ENCODE data around the gene TCF19.

TCF19 gene

DNA sequence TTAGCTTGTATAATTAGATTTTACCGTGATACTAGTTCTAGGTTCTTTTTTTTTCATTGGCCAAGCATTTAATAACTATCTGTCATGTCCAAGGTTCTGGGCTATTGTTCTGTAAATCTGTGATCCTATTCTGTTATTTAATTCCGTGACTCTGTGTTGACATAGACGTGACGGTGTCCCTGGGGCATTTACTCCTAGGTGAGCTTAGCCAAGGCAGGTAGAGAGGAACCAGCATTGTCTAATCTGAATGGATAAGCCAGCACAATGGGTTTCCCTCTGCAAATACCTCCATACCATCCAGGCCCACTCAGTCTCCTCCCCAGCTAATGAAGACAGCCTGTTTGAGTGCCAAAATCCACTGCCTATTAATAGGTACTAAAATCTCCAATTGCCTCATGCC lies 29.3 kb upstream of the TCF19 start:
- no peak for DNase-seq

DNA sequence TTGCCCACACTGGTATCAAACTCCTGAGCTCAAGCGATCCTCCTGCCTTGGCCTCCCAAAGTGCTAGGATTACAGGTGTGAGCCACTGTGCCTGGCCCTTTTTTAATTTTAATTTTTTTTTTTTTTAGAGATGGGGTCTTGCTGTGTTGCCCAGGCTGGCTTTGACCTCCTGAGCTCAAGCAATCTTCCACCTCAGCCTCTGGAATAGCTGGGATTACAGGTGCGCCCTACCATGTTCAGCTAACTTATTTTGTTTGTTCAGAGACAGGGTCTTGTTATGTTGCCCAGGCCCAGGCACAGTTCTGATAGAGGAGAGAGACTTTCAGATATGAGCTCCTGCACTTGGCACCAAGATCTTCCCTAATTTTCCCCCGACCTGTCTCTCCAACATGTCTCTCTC lies 27.6 kb upstream of the TCF19 start:
- no peak for DNase-seq

GRCh38 chr6:31131595-31131994 lies 26.8 kb upstream of the TCF19 start:
- DNase-seq = no peak

- DNase-seq = no peak
Measured at GRCh38 chr6:31132806-31133205, 25.6 kb upstream of the TCF19 start.

- DNase-seq = no peak
Measured at GRCh38 chr6:31135710-31136109, 22.7 kb upstream of the TCF19 start.

DNA sequence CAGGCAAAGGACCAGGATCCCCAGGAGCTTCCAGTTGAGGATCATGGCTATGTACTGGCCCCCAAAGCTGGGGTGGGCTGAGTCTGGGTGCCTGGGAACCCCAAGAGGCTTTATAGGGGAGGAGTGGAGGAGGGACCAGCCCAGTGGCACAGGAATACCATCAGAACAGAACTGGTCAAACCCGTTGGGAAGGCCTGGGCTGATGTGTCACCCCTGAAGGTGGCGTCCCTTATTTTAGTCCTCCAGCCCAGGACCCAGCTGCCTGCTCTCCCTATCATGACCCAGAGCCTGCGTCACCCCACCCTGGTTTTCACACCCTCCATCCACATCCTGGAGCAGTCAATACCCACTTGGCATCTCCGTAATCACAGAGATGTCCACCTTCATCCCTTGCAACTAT lies 19.4 kb upstream of the TCF19 start, which contains the start of gene PSORS1C2:
TSS of gene PSORS1C2 (minus strand) at position 85 of the 400 bp plus-strand sequence. CDS start at position 45, 40 bp downstream.
- no peak for DNase-seq

DNA sequence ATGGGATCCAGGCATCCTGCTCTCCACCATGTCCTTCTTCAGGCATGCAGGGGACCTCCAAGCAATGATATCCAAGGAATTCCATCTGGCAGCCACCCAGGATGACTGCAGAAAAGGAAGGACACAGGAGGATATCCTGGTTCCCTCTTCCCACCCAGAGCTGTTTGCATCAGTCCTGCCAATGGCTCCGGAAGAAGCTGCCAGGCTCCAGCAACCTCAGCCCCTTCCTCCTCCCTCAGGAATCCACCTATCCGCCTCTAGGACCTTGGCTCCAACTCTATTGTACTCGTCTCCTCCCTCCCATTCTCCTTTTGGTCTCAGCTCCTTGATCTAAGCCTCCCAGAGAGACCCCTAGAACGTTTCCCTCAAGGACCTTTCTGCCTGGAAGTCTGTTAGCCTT lies 18.8 kb upstream of the TCF19 start:
- no peak for DNase-seq

- DNase-seq = no peak
Measured at GRCh38 chr6:31140643-31141042, 17.7 kb upstream of the TCF19 start.

DNA sequence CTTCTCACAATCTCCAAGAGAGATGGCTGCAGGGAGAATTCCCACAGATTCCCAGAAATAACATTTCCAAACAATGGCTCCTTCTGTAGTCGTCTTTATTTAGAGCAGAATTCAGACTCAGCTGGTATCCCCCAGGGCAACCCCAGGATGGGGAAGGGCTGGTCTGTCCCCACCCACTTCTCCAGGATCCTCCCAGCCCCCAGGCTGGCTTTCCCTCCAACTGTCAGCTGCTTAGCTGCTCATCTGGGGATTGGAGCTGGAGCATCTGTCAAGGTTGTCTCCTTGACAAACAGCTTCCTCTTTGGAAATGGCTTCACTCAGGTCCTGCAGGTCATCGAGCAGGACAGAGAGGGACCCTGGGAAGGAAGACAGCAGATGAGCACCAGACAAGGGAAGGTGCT lies 16.0 kb upstream of the TCF19 start:
- DNase-seq = peak; percentile 54

GRCh38 chr6:31143148-31143547 lies 15.2 kb upstream of the TCF19 start:
- DNase-seq = peak; percentile 79

DNA sequence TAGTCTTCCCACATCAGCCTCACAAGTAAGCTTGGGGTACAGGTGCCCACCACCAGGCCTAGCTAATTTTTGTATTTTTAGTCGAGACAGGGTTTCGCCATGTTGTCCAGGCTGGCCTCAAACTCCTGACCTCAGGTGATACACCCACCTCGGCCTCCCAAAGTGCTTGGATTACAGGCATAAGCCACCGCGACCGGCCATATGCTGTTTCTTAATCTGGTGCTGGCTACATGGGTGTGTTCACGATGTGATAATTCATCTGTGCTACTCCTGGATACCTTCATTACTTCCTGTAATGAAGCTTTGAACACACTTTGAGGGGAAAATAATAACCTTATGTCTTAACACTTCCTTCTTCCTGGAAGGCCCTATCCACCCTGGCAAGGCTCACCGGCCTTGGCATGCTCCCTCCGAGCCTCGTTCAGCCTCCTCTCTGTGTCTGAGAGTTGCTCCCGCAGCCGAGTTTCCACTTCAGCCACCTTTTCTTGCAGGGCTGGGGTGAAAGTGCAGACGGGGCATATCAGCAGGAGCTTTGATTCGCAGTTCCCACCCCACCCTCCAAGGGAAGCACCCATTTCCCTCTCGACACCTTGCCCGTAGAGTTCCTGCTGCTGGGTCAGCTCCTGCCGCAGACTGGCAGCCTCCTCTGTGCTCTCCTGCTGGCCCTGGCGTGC lies 14.0 kb upstream of the TCF19 start:
- DNase-seq = no peak

DNA sequence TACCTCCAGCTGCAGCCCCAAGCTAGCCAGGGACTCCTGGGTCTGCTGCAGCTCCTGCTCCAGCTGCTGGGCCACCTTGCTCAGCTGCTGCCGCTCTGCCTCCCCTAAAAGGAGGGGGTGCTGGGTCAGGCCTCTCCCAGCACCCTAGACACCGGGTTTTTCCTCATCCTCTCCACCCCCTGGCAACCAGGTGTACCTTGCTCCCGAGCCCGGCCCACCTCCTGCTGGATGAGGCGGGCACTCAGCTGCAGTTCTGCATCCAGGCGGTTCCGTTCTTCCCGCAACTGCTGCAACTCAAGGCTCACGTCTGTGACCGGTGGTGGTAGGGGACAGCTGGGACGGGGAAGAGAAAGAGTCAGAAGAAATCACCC lies 13.4 kb upstream of the TCF19 start:
- DNase-seq = no peak

GRCh38 chr6:31145386-31145785 lies 13.0 kb upstream of the TCF19 start:
- DNase-seq = no peak

DNA sequence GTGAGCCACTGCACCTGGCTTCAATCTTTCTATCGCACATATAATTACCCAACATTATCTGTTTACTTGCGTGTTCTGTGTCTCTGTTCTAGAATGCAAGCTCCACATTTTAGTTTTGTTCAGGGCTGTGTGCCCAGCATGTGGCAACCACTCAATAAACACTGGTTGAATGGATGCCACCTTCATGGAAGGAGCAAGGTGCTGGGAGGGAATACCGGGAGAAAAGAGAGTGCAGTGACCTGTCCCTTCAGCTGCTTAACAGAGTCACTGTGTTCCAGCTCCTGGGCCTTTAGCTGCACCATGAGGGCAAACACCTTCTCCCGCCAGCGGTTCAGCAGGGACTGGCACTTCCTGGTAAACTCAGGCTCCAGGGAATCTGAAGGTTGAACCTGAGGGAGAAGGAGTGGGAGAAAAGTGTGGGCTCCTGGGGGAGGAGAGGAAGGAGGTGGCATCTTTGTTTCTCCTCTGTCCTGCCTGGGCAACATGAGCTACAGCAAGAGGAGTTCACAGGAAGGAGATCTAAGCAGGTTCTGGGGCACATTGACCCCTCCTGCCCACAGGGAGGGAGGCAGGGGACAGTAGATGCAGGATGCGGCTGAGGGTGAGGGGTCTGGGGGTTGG lies 8.5 kb upstream of the TCF19 start:
- no peak for DNase-seq

DNA sequence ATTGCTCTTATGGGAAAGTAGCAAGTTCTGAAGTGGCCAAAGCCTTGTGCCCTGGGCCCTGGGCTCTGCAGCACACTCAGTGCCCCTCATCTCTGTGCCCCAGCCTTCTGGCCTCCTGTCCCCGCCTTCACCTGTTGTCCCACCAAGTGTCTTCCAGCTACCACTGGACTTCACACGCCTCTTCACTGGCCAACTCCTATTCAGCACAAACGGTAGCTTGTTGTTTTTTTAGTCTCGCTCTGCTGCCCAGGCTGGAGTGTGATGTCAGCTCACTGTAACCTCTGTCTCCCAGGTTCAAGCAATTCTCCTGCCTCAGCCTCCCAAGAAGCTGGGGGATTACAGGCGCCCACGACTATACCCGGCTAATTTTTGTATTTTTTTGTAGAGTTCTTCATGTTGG lies 5.6 kb upstream of the TCF19 start:
- no peak for DNase-seq

- no peak for DNase-seq
Measured at GRCh38 chr6:31154436-31154835, 4.0 kb upstream of the TCF19 start.

DNA sequence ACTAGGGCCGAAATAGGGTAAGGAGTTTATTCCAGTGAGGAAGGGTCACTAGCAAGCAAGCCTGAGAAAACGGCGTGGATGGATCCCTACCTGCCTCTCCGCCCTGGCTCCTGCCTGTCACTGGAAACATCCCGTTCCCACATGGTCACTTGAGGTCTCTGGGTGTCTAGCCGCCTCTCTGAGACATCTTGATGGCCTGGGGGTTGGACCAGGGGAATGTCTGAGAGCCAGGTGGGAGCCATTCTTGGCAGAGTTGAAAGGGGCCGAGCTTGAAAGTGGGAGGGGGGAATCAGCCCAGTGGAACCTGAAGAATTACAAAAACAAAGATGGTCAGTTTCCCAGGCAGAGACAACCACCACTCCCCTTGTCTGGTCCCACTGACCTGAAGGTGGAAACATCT lies 1.7 kb upstream of the TCF19 start:
- DNase-seq = no peak

DNA sequence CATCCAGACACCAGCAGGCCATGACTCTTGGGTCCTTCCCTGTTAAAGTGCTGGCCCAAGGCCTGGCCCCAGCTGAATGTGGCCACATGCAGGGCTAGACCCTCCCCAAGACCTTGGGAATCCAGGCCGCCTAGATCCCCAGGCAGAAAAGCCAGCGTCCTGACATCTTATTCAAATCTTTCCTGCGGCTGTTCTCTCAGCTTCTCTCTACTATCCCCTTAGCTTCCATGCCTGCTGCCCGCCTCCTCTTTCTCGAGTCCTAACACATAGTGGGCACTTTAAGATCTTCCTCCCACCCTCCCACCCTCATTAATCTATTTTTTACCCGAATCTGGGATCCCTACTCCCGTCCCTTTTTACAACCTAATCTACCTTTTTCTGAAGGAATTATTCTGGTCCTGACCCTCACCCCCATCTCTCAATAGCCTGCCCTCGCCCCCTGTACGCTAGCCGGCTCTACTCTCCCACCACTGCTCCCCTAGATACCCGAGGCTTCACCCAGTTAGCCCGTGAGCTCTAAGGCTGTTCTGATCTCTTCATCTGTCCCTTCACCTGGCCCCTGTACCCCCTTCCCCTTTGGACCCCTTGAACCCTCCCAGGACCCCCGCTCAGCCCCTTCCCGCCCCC lies 763 bp upstream of the TCF19 start, which contains the start of gene CCHCR1:
TSS of gene CCHCR1 (minus strand) at position 290 of the 627 bp plus-strand sequence. CDS start at position 88, 202 bp downstream.
- DNase-seq = no peak

GRCh38 chr6:31158863-31159855 lies 770 bp downstream of the TCF19 start:
- peak; percentile 30 for DNase-seq

DNA sequence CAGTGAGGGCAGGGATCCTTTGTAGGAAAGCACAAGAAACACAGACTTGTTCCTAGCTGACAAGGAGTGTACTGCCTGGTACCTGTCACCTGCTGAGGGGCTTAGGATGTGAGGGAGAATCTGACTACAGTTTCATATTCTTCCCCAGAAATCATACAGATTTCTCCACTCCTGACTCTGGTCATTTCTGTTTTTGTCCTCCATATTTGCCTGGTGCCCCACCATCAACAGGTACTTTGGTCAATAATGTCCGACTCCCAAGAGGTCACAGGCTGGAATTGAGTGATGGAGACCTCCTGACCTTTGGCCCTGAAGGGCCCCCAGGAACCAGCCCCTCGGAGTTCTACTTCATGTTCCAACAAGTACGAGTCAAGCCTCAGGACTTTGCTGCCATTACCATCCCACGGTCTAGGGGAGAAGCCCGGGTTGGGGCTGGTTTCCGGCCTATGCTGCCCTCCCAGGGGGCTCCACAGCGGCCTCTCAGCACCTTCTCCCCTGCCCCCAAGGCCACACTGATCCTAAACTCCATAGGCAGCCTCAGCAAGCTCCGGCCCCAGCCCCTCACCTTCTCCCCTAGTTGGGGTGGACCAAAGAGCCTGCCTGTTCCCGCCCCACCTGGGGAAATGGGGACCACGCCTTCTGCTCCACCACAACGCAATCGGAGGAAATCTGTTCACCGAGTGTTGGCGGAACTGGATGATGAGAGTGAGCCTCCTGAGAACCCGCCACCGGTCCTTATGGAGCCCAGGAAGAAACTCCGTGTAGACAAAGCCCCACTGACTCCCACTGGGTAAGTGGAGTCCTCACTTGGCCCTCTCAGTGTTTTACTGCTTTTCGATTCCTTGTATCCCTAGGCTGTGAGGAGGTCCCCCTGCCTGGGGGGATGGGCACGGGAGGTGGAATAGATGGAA lies 3.1 kb downstream of the TCF19 start:
- no peak for DNase-seq

- DNase-seq = no peak
Measured at GRCh38 chr6:31162463-31163165, 4.2 kb downstream of the TCF19 start.
